T-cell (primary cell): ENCODE measurements around the gene RSU1. TPM values are rescaled to one million over a fixed set of nuclear protein-coding genes. Genes with fewer than 3 reads are reported as not detected.

Source experiments
- ATAC-seq, 4 experiments: fragments of 200-7000 bp in 3 of 4; fragments of 150-1000 bp in 1 of 4; cut with Tn5 transposase; replicated peaks in 1 of 4; 1 replicate in 3 of 4; 2 replicates in 1 of 4; pipeline ENCODE4 v1.10.0; 2021; ENCODE audit warnings: moderate library complexity in 3 of 4, mild to moderate bottlenecking in 2 of 4, moderate number of reproducible peaks in 1 of 4
- CTCF ChIA-PET, 2 donors: fragments of 300-600 bp; sonication (Branson Sonifier 250); formaldehyde crosslinking; loops; one replicate each; lab custom pipeline; 2022; ENCODE audit warnings: antibody characterized with exemption in 2 of 2; lab: Charles Lee
- POLR2A ChIA-PET, 2 donors: fragments of 300-600 bp; sonication (Branson Sonifier 250); formaldehyde crosslinking; loops; one replicate each; lab custom pipeline; 2022; ENCODE audit warnings: antibody characterized with exemption in 2 of 2; lab: Charles Lee
- DNase-seq, 35 experiments: peaks; one replicate each; pipeline versions ENCODE4 v3.0.0 to v3.0.0-alpha.2; 2013 to 2023
- H3K27ac ChIP-seq: one replicate; pipeline ENCODE4 v1.5.1; 2013; ENCODE audit warnings: low read length
- H3K27me3 ChIP-seq, 2 experiments: replicated peaks in 1 of 2; 1 replicate in 1 of 2; 2 replicates in 1 of 2; pipeline versions ENCODE4 v1.6.1 to v1.7.0; 2013; ENCODE audit warnings: low read length in 1 of 2, mixed read lengths in 1 of 2; ENCODE audit not compliant: control insufficient read depth in 2 of 2, insufficient read depth in 2 of 2; ENCODE audit errors: extremely low read depth in 1 of 2
- H3K36me3 ChIP-seq, 2 donors: 1 replicate in 1 of 2; 2 replicates in 1 of 2; pipeline versions ENCODE4 v1.6.1 to v1.7.0; 2013; ENCODE audit warnings: low read length in 1 of 2; ENCODE audit not compliant: control insufficient read depth in 2 of 2, insufficient read depth in 1 of 2; ENCODE audit errors: extremely low read depth in 1 of 2
- H3K4me1 ChIP-seq, 2 experiments: 1 replicate in 1 of 2; 2 replicates in 1 of 2; pipeline versions ENCODE4 v1.6.1 to v1.7.0; 2013; ENCODE audit warnings: low read length in 2 of 2, mixed read lengths in 1 of 2; ENCODE audit not compliant: insufficient read depth in 2 of 2, control insufficient read depth in 1 of 2; ENCODE audit errors: extremely low read depth in 1 of 2
- H3K4me3 ChIP-seq, 2 donors: 1 replicate in 1 of 2; 2 replicates in 1 of 2; pipeline versions ENCODE4 v1.5.1 to v1.7.0; 2013; ENCODE audit warnings: mild to moderate bottlenecking in 2 of 2, low read length in 1 of 2, moderate library complexity in 1 of 2; ENCODE audit not compliant: control insufficient read depth in 1 of 2; ENCODE audit errors: extremely low read depth in 1 of 2
- H3K9me3 ChIP-seq: 2 replicates; pipeline ENCODE4 v1.7.0; 2013
- H3K27ac Mint-ChIP-seq, 2 donors: one replicate each; pipeline ENCODE4 v1.8.0; 2020 to 2021; ENCODE audit warnings: mild to moderate bottlenecking in 2 of 2, mixed read lengths in 2 of 2
- H3K27me3 Mint-ChIP-seq, 2 donors: one replicate each; pipeline ENCODE4 v1.8.0; 2021 to 2022; ENCODE audit warnings: mixed read lengths in 2 of 2
- H3K36me3 Mint-ChIP-seq: one replicate; pipeline ENCODE4 v1.8.0; 2021; ENCODE audit warnings: mixed read lengths
- H3K4me1 Mint-ChIP-seq, 3 donors: one replicate each; pipeline ENCODE4 v1.8.0; 2020 to 2022; ENCODE audit warnings: mixed read lengths in 3 of 3, mild to moderate bottlenecking in 1 of 3
- H3K4me3 Mint-ChIP-seq, 3 donors: one replicate each; pipeline ENCODE4 v1.8.0; 2020 to 2022; ENCODE audit warnings: mild to moderate bottlenecking in 3 of 3, mixed read lengths in 3 of 3, moderate library complexity in 3 of 3
- H3K9me3 Mint-ChIP-seq, 3 donors: one replicate each; pipeline ENCODE4 v1.8.0; 2020 to 2022; ENCODE audit warnings: mixed read lengths in 3 of 3
- WGBS: methylation state at CpG from one replicate; pipeline ENCODE4 v1.1.5; 2013; ENCODE audit warnings: missing lambda C conversion rate; ENCODE audit not compliant: insufficient coverage; 5-methylcytosine and 5-hydroxymethylcytosine counted together
- total RNA-seq, 35 experiments: library from RNA in 6 of 35; stranded (reverse) in 6 of 35; fragments of 120-200 nt in 1 of 35; gene quantifications; one replicate each; pipeline versions ENCODE4 v1.2.1 to v1.2.4 and lab custom pipeline; 2013 to 2026

Gene RSU1
- total RNA-seq, 5 donors from 2014 or later (not counting 1 experiment from before 2014, with no cell fraction given) = 49.5 to 60.4 (median 58.1) TPM

DNA sequence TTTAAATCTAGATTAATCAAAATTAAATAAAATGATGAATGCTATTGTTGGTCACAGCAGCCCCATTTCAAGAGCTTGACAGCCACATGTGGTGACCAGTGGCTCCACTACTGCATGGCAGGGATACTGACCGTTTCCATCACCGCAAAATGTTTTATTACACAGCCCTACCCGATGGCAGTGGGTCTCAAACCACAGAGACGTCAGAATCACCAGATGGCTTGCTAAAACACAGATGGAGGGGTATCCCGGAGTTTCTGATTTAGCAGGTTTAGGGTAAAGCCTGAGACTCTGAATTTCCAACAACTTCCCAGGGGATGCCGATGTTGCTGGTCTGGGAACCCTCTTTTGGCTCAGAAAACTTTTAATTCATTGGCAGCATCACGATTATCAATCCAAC is 47.9 kb downstream of the RSU1 start:
- H3K36me3 ChIP-seq = peaks cover 0 to 2% of the 10 kb centered on the region in 2 donors
- POLR2A ChIA-PET = no interaction called here
- 80% methylated on average over 2 of the region's 7 CpGs for WGBS
- no peak overlapping the region for H3K4me3 ChIP-seq
- no peak overlapping the region for H3K27ac Mint-ChIP-seq
- ATAC-seq (no peak), DNase-seq (no peak)
- CTCF ChIA-PET = interaction anchor here in 1 of 2 donors (0.5 kb wide), 1 partner anchor 66 kb away, joined by 3 read pairs; no protein-coding TSS in a partner anchor
- H3K9me3 ChIP-seq = no peaks in the 10 kb centered on the region
- H3K4me1 Mint-ChIP-seq = peaks cover 18 to 25% (median 18%) of the 10 kb centered on the region in 3 donors
- H3K27ac ChIP-seq = no peak overlapping the region
- no peaks in the 10 kb centered on the region for H3K27me3 ChIP-seq
- H3K9me3 Mint-ChIP-seq = no peaks in the 10 kb centered on the region
- no peaks in the 10 kb centered on the region for H3K4me1 ChIP-seq
- peaks cover 23% of the 10 kb centered on the region for H3K36me3 Mint-ChIP-seq
- no peaks in the 10 kb centered on the region for H3K27me3 Mint-ChIP-seq
- H3K4me3 Mint-ChIP-seq = no peak overlapping the region

DNA sequence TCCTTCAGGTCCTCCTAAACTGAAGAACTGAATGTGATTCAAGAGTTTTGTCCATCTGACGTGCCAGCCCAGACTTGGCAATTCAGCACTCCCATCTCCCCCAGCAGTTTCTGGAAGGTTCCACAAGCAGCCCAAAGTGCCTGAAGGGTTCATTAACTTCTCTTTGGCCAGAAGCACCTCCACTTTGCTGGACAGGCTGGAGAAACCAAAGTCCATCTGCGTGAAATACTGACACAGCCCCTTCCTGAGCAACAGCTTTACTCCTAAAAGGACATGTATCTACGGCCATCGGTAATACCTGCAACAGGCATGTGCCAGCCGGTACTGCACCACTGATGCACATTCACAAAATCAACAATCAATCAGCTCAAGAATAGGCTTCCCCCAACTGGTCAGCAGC is 48.5 kb downstream of the RSU1 start:
- Mint-ChIP-seq H3K9me3 (no peaks in the 10 kb centered on the region), H3K36me3 (peaks cover 27% of the 10 kb centered on the region), H3K27me3 (no peaks in the 10 kb centered on the region), H3K27ac (no peak overlapping the region), H3K4me3 (no peak overlapping the region), H3K4me1 (peaks cover 18 to 25% (median 18%) of the 10 kb centered on the region in 3 donors)
- no peak overlapping the region for H3K27ac ChIP-seq
- ATAC-seq (no peak), DNase-seq (no peak)
- no peaks in the 10 kb centered on the region for H3K9me3 ChIP-seq
- no peaks in the 10 kb centered on the region for H3K4me1 ChIP-seq
- peaks cover 0 to 2% of the 10 kb centered on the region in 2 donors for H3K36me3 ChIP-seq
- CTCF ChIA-PET = no interaction called here
- no peaks in the 10 kb centered on the region for H3K27me3 ChIP-seq
- whole genome bisulfite sequencing = 93% methylated on average over 5 of the region's 5 CpGs
- POLR2A ChIA-PET = no interaction called here
- no peak overlapping the region for H3K4me3 ChIP-seq

DNA sequence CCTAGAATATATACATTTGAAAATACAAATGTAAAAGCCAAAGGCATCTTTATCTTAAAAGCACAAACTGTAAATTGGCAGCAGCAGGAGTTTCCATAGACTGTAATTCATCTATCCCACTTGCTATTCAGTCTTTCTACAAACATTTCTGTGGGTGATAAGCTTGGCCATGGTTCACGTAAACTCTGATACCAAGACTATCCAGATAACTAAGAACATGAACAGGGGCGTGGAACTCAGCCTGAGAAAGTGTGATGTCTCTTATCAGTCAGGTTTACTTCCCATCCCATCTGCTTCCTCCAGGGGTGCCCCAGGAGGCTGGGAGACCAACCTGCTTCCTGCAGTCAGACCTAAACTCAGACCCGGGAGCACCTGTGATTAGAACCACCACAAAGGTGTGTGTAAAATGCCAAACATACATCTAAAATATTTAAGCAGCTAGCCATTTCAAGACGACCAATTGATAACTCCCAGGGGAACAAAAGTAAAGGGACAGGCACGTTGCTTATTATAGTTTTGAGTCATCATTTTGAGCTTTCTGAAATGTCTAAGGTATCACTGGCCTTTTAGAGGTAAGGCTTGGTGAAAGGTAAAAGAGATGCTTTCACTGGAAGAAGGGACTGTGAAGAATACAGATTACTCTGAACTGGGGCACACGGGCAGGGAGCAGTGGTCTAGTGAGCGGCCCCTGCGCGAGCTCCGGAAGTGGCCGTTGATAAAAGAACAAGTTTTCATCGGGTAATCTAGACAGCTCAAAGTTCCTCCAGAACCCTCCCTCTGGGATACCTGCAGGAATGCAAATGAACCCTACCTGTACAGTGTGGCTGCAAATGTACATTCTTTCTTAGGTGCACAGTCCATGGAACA is 51.5 kb downstream of the RSU1 start:
- no peaks in the 10 kb centered on the region for H3K9me3 Mint-ChIP-seq
- no peak for DNase-seq
- peaks cover 4 to 11% of the 10 kb centered on the region in 2 donors for H3K36me3 ChIP-seq
- no peaks in the 10 kb centered on the region for H3K9me3 ChIP-seq
- peaks cover 13 to 18% (median 13%) of the 10 kb centered on the region in 3 donors for H3K4me1 Mint-ChIP-seq
- WGBS = 65% methylated on average over 5 of the region's 12 CpGs
- H3K4me3 ChIP-seq = no peak overlapping the region
- no peak overlapping the region for H3K4me3 Mint-ChIP-seq
- ChIA-PET POLR2A (no interaction called here), CTCF (interaction anchor here (0.6 kb wide), 2 partner anchors 12 to 479 kb away, joined by 3 to 4 read pairs; no protein-coding TSS in a partner anchor)
- H3K4me1 ChIP-seq = no peaks in the 10 kb centered on the region
- H3K27ac Mint-ChIP-seq = no peak overlapping the region
- no peak overlapping the region for H3K27ac ChIP-seq
- no peaks in the 10 kb centered on the region for H3K27me3 ChIP-seq
- H3K27me3 Mint-ChIP-seq = no peaks in the 10 kb centered on the region
- no peak for ATAC-seq
- H3K36me3 Mint-ChIP-seq = peaks cover 36% of the 10 kb centered on the region

DNA sequence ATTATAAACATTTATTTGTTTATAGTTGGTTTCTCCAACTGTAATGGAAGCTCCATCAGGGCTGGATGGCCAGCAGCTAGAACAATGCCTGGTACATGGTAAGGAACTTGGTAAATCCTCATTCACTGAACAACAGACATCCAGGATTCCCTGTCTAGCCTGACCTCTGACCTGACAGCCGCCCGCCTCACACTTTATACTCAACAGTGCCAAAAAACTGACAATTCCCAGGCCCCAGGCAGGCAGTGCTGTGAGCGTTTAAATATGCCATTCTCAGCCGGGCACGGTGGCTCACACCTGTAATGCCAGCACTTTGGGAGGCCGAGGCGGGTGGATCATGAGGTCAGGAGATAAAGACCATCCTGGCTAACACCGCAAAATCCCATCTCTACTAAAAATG is 55.9 kb downstream of the RSU1 start:
- no peak overlapping the region for H3K27ac ChIP-seq
- DNase-seq (no peak), ATAC-seq (no peak)
- WGBS = no CpG with 5 or more reads among the region's 8 CpGs
- no peaks in the 10 kb centered on the region for H3K9me3 ChIP-seq
- H3K4me1 Mint-ChIP-seq = peaks cover 2 to 12% (median 7%) of the 10 kb centered on the region in 3 donors
- POLR2A ChIA-PET = no interaction called here
- no peaks in the 10 kb centered on the region for H3K27me3 ChIP-seq
- H3K36me3 ChIP-seq = peaks cover 4 to 34% of the 10 kb centered on the region in 2 donors
- no peaks in the 10 kb centered on the region for H3K27me3 Mint-ChIP-seq
- CTCF ChIA-PET = no interaction called here
- no peak overlapping the region for H3K4me3 Mint-ChIP-seq
- no peaks in the 10 kb centered on the region for H3K9me3 Mint-ChIP-seq
- peaks cover 56% of the 10 kb centered on the region for H3K36me3 Mint-ChIP-seq
- H3K4me1 ChIP-seq = no peaks in the 10 kb centered on the region
- no peak overlapping the region for H3K4me3 ChIP-seq
- no peak overlapping the region for H3K27ac Mint-ChIP-seq

DNA sequence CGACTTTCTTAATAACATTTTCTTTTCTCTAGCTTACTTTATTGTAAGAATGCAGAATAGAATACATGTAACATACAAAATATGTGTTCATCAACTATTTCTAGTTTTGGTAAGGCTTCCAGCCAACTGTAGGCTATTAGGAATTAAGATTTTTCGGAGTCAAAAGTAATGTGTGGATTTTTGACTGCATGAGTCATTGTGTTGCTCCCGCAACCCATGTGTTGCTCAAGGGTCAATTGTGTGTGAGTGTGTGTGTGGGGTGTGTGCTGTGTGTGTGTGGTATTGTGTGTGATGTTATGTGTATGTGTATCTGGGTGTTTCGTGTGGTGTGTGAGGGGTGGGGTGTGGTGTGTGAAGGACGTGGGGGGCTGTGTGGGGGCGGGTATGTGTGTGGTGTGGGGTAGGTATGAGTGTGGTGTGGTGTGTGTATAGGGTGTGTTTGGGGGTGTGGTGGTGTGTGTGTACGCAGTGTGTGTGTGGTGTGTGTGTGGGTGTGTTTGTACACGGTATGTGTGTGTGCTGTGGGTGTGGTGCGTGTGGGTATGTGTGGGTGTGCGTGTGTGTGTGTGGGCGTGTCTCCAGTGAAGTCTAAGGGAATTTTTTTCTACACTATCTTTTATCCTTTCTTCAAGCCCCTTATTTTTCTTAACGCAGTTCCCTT is 60.5 kb downstream of the RSU1 start:
- H3K27me3 Mint-ChIP-seq = no peaks in the 10 kb centered on the region
- no peak for DNase-seq
- no peaks in the 10 kb centered on the region for H3K4me1 ChIP-seq
- no peaks in the 10 kb centered on the region for H3K9me3 Mint-ChIP-seq
- ChIA-PET POLR2A (no interaction called here), CTCF (interaction anchor here in 1 of 2 donors (0.6 kb wide), 1 partner anchor 10 kb away, joined by 3 read pairs; no protein-coding TSS in a partner anchor)
- no peak overlapping the region for H3K4me3 ChIP-seq
- H3K4me1 Mint-ChIP-seq = peaks cover 0 to 3% (median 2%) of the 10 kb centered on the region in 3 donors
- H3K9me3 ChIP-seq = no peaks in the 10 kb centered on the region
- H3K36me3 ChIP-seq = peaks cover 0 to 39% of the 10 kb centered on the region in 2 donors
- no peaks in the 10 kb centered on the region for H3K27me3 ChIP-seq
- no peak overlapping the region for H3K27ac ChIP-seq
- H3K36me3 Mint-ChIP-seq = peaks cover 66% of the 10 kb centered on the region
- ATAC-seq = no peak
- whole genome bisulfite sequencing = 93% methylated on average over 5 of the region's 12 CpGs
- H3K27ac Mint-ChIP-seq = no peak overlapping the region
- H3K4me3 Mint-ChIP-seq = no peak overlapping the region

DNA sequence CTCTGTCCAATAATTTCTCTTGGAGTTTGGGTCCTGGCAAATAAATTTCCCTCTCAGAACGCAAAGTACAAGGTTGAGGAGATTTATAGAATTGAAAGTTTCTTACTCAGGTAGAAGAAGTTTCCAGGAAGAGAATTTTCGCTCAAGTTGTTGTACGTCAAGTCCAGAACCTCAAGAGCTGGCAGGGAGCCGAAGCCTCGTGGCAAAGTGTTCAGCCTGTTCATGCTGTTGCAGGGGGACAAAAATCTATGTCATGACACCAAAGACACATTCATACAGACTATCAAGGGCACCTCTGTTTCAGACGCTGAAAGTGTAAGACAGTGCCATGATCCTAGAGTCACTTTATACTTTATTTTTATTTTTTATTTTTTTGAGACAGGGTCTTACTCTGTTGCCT is 62.5 kb downstream of the RSU1 start:
- no peak overlapping the region for H3K4me3 ChIP-seq
- Mint-ChIP-seq H3K36me3 (peaks cover 69% of the 10 kb centered on the region), H3K9me3 (no peaks in the 10 kb centered on the region), H3K27me3 (no peaks in the 10 kb centered on the region), H3K4me3 (no peak overlapping the region), H3K4me1 (peaks cover 0 to 3% (median 2%) of the 10 kb centered on the region in 3 donors), H3K27ac (no peak overlapping the region)
- no peak for ATAC-seq
- DNase-seq = no peak
- H3K4me1 ChIP-seq = no peaks in the 10 kb centered on the region
- WGBS = 100% methylated on average over 2 of the region's 6 CpGs
- H3K9me3 ChIP-seq = no peaks in the 10 kb centered on the region
- no peak overlapping the region for H3K27ac ChIP-seq
- ChIA-PET POLR2A (interaction anchor here in 1 of 2 donors (0.7 kb wide), 1 partner anchor 557 kb away, joined by 6 read pairs; no protein-coding TSS in a partner anchor), CTCF (interaction anchor here in 1 of 2 donors (0.6 kb wide), 1 partner anchor 9 kb away, joined by 5 read pairs; no protein-coding TSS in a partner anchor)
- no peaks in the 10 kb centered on the region for H3K27me3 ChIP-seq
- H3K36me3 ChIP-seq = peaks cover 0 to 50% of the 10 kb centered on the region in 2 donors
